ENCODE results near the gene ADGRG7.

- TF ChIP-seq POLR2A (IDR thresholded peaks at IDR 0.05), result no peak
- TF ChIP-seq CTCF (IDR thresholded peaks at IDR 0.05 in 4 of 5, conservative IDR thresholded peaks at IDR 0.05 in 1 of 5), result no peak
Measured at GRCh38 chr3:100681496-100681895, 72.1 kb downstream of the ADGRG7 start.

Measured in gastrocnemius medialis (tissue), 4 donors.